Naive thymus-derived CD4-positive, alpha-beta T cell (primary cell): ENCODE measurements around the gene PFDN1. TPM values are rescaled to one million over a fixed set of nuclear protein-coding genes. Genes with fewer than 3 reads are reported as not detected.

Experiments used
- ATAC-seq: fragments of 150-1000 bp; cut with Tn5 transposase; 2 replicates; pipeline ENCODE4 v1.10.0; 2021; ENCODE audit warnings: mild to moderate bottlenecking, moderate library complexity
- CTCF ChIA-PET: fragments of 350-600 bp; sonication (Branson Sonifier 250); formaldehyde crosslinking; loops from one replicate; lab custom pipeline; 2021; ENCODE audit warnings: antibody characterized with exemption; lab: Charles Lee
- POLR2A ChIA-PET: fragments of 350-600 bp; sonication (Branson Sonifier 250); formaldehyde crosslinking; loops from one replicate; lab custom pipeline; 2021; ENCODE audit warnings: antibody characterized with exemption, inconsistent platforms; lab: Charles Lee
- DNase-seq, 9 donors: peaks; one replicate each; pipeline versions ENCODE4 v3.0.0 to v3.0.0-alpha.2; 2020 to 2022; ENCODE audit warnings: mixed read lengths in 1 of 9
- H3K27ac ChIP-seq: one replicate; pipeline ENCODE4 v1.7.0; 2013; ENCODE audit warnings: mild to moderate bottlenecking, low read depth, low read length, moderate library complexity
- H3K27me3 ChIP-seq, 2 donors: one replicate each; pipeline ENCODE4 v1.7.0; 2013; ENCODE audit warnings: low read length in 2 of 2, mild to moderate bottlenecking in 2 of 2, moderate library complexity in 2 of 2; ENCODE audit not compliant: control insufficient read depth in 2 of 2, insufficient read depth in 2 of 2
- H3K36me3 ChIP-seq, 3 experiments: 1 replicate in 2 of 3; 2 replicates in 1 of 3; pipeline ENCODE4 v1.7.0; 2013; ENCODE audit warnings: low read length in 3 of 3, mild to moderate bottlenecking in 3 of 3, moderate library complexity in 1 of 3; ENCODE audit not compliant: insufficient read depth in 3 of 3, control insufficient read depth in 2 of 3
- H3K4me1 ChIP-seq, 2 donors: one replicate each; pipeline ENCODE4 v1.7.0; 2013; ENCODE audit warnings: low read length in 2 of 2, mild to moderate bottlenecking in 2 of 2, moderate library complexity in 1 of 2; ENCODE audit not compliant: control insufficient read depth in 2 of 2, insufficient read depth in 2 of 2
- H3K4me3 ChIP-seq: 2 replicates; pipeline ENCODE4 v1.7.0; 2013; ENCODE audit warnings: mild to moderate bottlenecking, low read length
- H3K9me3 ChIP-seq, 3 experiments: 1 replicate in 2 of 3; 2 replicates in 1 of 3; pipeline ENCODE4 v1.7.0; 2013; ENCODE audit warnings: low read length in 3 of 3; ENCODE audit not compliant: control insufficient read depth in 2 of 3
- H3K27ac Mint-ChIP-seq, 9 donors: one replicate each; pipeline ENCODE4 v1.8.0; 2020 to 2022; ENCODE audit warnings: mixed read lengths in 9 of 9, mild to moderate bottlenecking in 8 of 9, moderate library complexity in 5 of 9, inconsistent platforms in 2 of 9
- H3K27me3 Mint-ChIP-seq, 5 donors: one replicate each; pipeline ENCODE4 v1.8.0; 2021 to 2022; ENCODE audit warnings: mixed read lengths in 5 of 5, mild to moderate bottlenecking in 1 of 5
- H3K36me3 Mint-ChIP-seq, 5 donors: one replicate each; pipeline ENCODE4 v1.8.0; 2020 to 2022; ENCODE audit warnings: mixed read lengths in 5 of 5, mild to moderate bottlenecking in 3 of 5, inconsistent platforms in 1 of 5
- H3K4me1 Mint-ChIP-seq, 7 donors: one replicate each; pipeline ENCODE4 v1.8.0; 2020 to 2022; ENCODE audit warnings: mixed read lengths in 7 of 7, mild to moderate bottlenecking in 3 of 7, inconsistent platforms in 1 of 7
- H3K4me3 Mint-ChIP-seq, 10 donors: one replicate each; pipeline ENCODE4 v1.8.0; 2020 to 2022; ENCODE audit warnings: mild to moderate bottlenecking in 10 of 10, mixed read lengths in 10 of 10, moderate library complexity in 6 of 10, inconsistent platforms in 2 of 10
- H3K9me3 Mint-ChIP-seq, 11 donors: one replicate each; pipeline ENCODE4 v1.8.0; 2020 to 2022; ENCODE audit warnings: mixed read lengths in 11 of 11, mild to moderate bottlenecking in 4 of 11, inconsistent platforms in 1 of 11, moderate library complexity in 1 of 11
- intact Hi-C, 2 donors: fragments of 100-400 bp; cut with micrococcal nuclease; formaldehyde crosslinking; loops; one replicate each; pipeline ENCODE4 v1.15.1; 2023
- polyA plus RNA-seq, 2 donors: library from polyadenylated mRNA; unstranded; fragments of 300-500 nt; fragmentation: Illumina TruSeq; gene quantifications; one replicate each; pipeline ENCODE4 v1.2.3, GENCODE V29; 2021
- total RNA-seq, 6 experiments: library from RNA in 5 of 6; stranded (reverse) in 5 of 6; gene quantifications; 1 replicate in 5 of 6; 2 replicates in 1 of 6; pipeline ENCODE4 v1.2.3 and lab custom pipeline; 2021 to 2026

PFDN1 gene
- total and polyA plus RNA-seq, 7 experiments from 2014 or later, result 24.8 to 139 (median 37.2) TPM

DNA sequence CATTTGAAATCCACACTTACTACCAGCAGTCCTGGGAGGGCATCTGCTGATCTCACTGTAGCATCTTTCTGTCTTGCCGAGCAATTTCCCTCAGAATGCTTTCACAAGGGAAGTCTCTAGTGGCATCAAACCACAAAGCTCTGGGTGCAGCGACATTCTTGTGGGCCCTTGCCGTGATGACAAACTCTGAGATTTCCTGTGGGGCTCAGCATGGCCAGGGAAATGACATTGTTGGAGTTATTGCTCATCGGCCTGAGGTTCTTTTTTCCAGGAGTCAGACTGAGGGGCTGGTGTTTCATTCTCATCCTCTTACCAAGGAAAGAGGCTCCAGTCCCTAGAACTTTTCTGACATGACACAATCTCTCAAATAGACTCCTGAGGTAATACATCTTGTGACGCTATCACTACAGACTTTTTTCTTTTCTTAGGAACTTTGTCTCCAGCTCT, 51.4 kb downstream of the PFDN1 start:
- peaks cover 8 to 20% of the 10 kb centered on the region in 2 donors for H3K4me1 ChIP-seq
- ATAC-seq (peak; percentile 89), DNase-seq (peak in 8 of 9 donors; percentile 24 to 70 (median 38))
- intact Hi-C loops, result loop anchor here in 1 of 2 donors (2.0 kb wide), 1 partner anchor 51 kb away; the partner anchor contains the start of gene PFDN1
- Mint-ChIP-seq H3K9me3 (no peaks in the 10 kb centered on the region), H3K27ac (peak overlapping the region; percentile 57 to 95 (median 78)), H3K36me3 (peaks cover 0 to 19% (median 4%) of the 10 kb centered on the region in 5 donors), H3K4me3 (peak overlapping the region in 8 of 10 donors; percentile 9 to 64 (median 36)), H3K27me3 (no peaks in the 10 kb centered on the region), H3K4me1 (peaks cover 27 to 54% (median 36%) of the 10 kb centered on the region in 7 donors)
- H3K27me3 ChIP-seq, result no peaks in the 10 kb centered on the region
- H3K36me3 ChIP-seq, result no peaks in the 10 kb centered on the region
- H3K4me3 ChIP-seq, result no peak overlapping the region
- no peaks in the 10 kb centered on the region for H3K9me3 ChIP-seq
- POLR2A ChIA-PET, result no interaction called here
- CTCF ChIA-PET, result interaction anchor here (0.6 to 14.4 kb wide), 3 partner anchors 11 to 98 kb away, joined by 3 to 262 read pairs (median 4); partner anchors contain the start of gene HBEGF
- H3K27ac ChIP-seq, result peak overlapping the region; percentile 47

GRCh38 chr5:140250386-140250785, 52.5 kb downstream of the PFDN1 start:
- intact Hi-C loops, result loop anchor here in 1 of 2 donors (2.0 kb wide), 1 partner anchor 52 kb away; the partner anchor contains the start of gene PFDN1
- POLR2A ChIA-PET, result no interaction called here
- no peak for DNase-seq
- Histone ChIP-seq H3K4me3 (no peak overlapping the region), H3K27ac (no peak overlapping the region), H3K4me1 (peaks cover 8 to 25% of the 10 kb centered on the region in 2 donors), H3K27me3 (no peaks in the 10 kb centered on the region), H3K36me3 (no peaks in the 10 kb centered on the region), H3K9me3 (no peaks in the 10 kb centered on the region)
- CTCF ChIA-PET, result interaction anchor here (0.7 to 14.4 kb wide), 3 partner anchors 10 to 114 kb away, joined by 3 to 262 read pairs (median 4); partner anchors contain the start of gene HBEGF
- Mint-ChIP-seq H3K4me3 (peak overlapping the region in 1 of 10 donors; percentile 36), H3K9me3 (no peaks in the 10 kb centered on the region), H3K27ac (peak overlapping the region in 6 of 9 donors; percentile 19 to 53 (median 40)), H3K4me1 (peaks cover 31 to 65% (median 46%) of the 10 kb centered on the region in 7 donors), H3K27me3 (no peaks in the 10 kb centered on the region), H3K36me3 (peaks cover 0 to 19% (median 4%) of the 10 kb centered on the region in 5 donors)
- no peak for ATAC-seq

GRCh38 chr5:140249536-140249935, 53.4 kb downstream of the PFDN1 start:
- ChIA-PET POLR2A (no interaction called here), CTCF (interaction anchor here (1.8 to 14.4 kb wide), 2 partner anchors 9 to 100 kb away, joined by 4 to 262 read pairs; partner anchors contain the start of gene HBEGF)
- no peaks in the 10 kb centered on the region for H3K36me3 ChIP-seq
- no peak overlapping the region for H3K4me3 ChIP-seq
- H3K9me3 Mint-ChIP-seq, result no peaks in the 10 kb centered on the region
- no peak for ATAC-seq
- no peak overlapping the region for H3K27ac ChIP-seq
- H3K4me1 ChIP-seq, result peaks cover 8 to 34% of the 10 kb centered on the region in 2 donors
- no peaks in the 10 kb centered on the region for H3K9me3 ChIP-seq
- peaks cover 31 to 73% (median 54%) of the 10 kb centered on the region in 7 donors for H3K4me1 Mint-ChIP-seq
- peaks cover 0 to 26% (median 5%) of the 10 kb centered on the region in 5 donors for H3K36me3 Mint-ChIP-seq
- peak overlapping the region in 2 of 10 donors; percentile 34 to 64 for H3K4me3 Mint-ChIP-seq
- no peaks in the 10 kb centered on the region for H3K27me3 ChIP-seq
- DNase-seq, result no peak
- no peaks in the 10 kb centered on the region for H3K27me3 Mint-ChIP-seq
- intact Hi-C loops, result no loop called here
- peak overlapping the region in 4 of 9 donors; percentile 5 to 90 (median 54) for H3K27ac Mint-ChIP-seq

- Mint-ChIP-seq H3K4me3 (no peak overlapping the region), H3K4me1 (peaks cover 31 to 74% (median 57%) of the 10 kb centered on the region in 7 donors), H3K27me3 (no peaks in the 10 kb centered on the region), H3K36me3 (peaks cover 0 to 28% (median 6%) of the 10 kb centered on the region in 5 donors), H3K27ac (peak overlapping the region in 1 of 9 donors; percentile 42), H3K9me3 (no peaks in the 10 kb centered on the region)
- CTCF ChIA-PET, result interaction anchor here (1.6 to 14.4 kb wide), 2 partner anchors 12 to 101 kb away, joined by 5 to 262 read pairs; partner anchors contain the start of gene HBEGF
- Histone ChIP-seq H3K4me1 (peaks cover 8 to 34% of the 10 kb centered on the region in 2 donors), H3K4me3 (no peak overlapping the region), H3K27me3 (no peaks in the 10 kb centered on the region), H3K36me3 (no peaks in the 10 kb centered on the region), H3K9me3 (no peaks in the 10 kb centered on the region), H3K27ac (no peak overlapping the region)
- no peak for ATAC-seq
- POLR2A ChIA-PET, result interaction anchor here (0.6 kb wide), 1 partner anchor 1448 kb away, joined by 5 read pairs; no protein-coding TSS in a partner anchor
- no peak for DNase-seq
- intact Hi-C loops, result no loop called here
Measured at GRCh38 chr5:140248414-140248813, 54.5 kb downstream of the PFDN1 start.

GRCh38 chr5:140246378-140247122, 56.4 kb downstream of the PFDN1 start:
- H3K36me3 ChIP-seq, result no peaks in the 10 kb centered on the region
- ChIA-PET POLR2A (no interaction called here), CTCF (interaction anchor here (14.4 kb wide), 1 partner anchor 103 kb away, joined by 262 read pairs; the partner anchor contains the start of gene HBEGF)
- no peaks in the 10 kb centered on the region for H3K9me3 Mint-ChIP-seq
- H3K27me3 Mint-ChIP-seq, result no peaks in the 10 kb centered on the region
- no peak overlapping the region for H3K4me3 ChIP-seq
- no peaks in the 10 kb centered on the region for H3K27me3 ChIP-seq
- no peak for ATAC-seq
- H3K9me3 ChIP-seq, result no peaks in the 10 kb centered on the region
- intact Hi-C loops, result no loop called here
- peak overlapping the region in 6 of 9 donors; percentile 18 to 70 (median 40) for H3K27ac Mint-ChIP-seq
- H3K36me3 Mint-ChIP-seq, result peaks cover 0 to 26% (median 6%) of the 10 kb centered on the region in 5 donors
- peaks cover 18 to 56% (median 42%) of the 10 kb centered on the region in 7 donors for H3K4me1 Mint-ChIP-seq
- no peak for DNase-seq
- peak overlapping the region in 1 of 10 donors; percentile 5 for H3K4me3 Mint-ChIP-seq
- H3K27ac ChIP-seq, result no peak overlapping the region
- H3K4me1 ChIP-seq, result peaks cover 4 to 23% of the 10 kb centered on the region in 2 donors

DNA sequence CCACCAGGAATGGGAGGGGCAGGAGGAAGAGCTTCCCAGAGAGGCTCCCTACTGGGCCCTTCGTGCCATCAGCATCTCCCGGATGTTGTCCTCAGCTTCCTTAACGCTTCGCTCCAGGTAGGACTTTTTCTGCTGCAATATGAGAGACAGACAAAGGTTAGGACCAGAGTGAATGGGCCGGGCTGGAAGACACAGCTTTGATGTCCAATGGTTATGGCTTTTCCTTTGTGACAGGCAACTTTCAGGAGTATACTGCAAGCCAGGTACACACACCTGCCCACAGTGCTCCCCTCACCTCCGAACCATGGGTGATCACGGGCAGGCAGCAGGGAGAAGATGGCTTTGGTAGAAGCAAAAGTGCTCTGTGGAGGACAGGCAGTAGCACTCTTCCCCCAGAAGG, 57.0 kb downstream of the PFDN1 start:
- POLR2A ChIA-PET, result interaction anchor here (1.8 kb wide), 1 partner anchor 106 kb away, joined by 4 read pairs; no protein-coding TSS in a partner anchor
- H3K27me3 Mint-ChIP-seq, result no peaks in the 10 kb centered on the region

More for the DNA sequence above, 57.0 kb downstream of the PFDN1 start:
- no peak overlapping the region for H3K27ac ChIP-seq
- CTCF ChIA-PET, result interaction anchor here (1.8 to 14.4 kb wide), 4 partner anchors 11 to 113 kb away, joined by 5 to 262 read pairs (median 12); partner anchors contain the start of gene HBEGF
- no peak overlapping the region for H3K4me3 ChIP-seq
- H3K4me1 ChIP-seq, result peaks cover 0 to 18% of the 10 kb centered on the region in 2 donors
- peaks cover 0 to 25% (median 6%) of the 10 kb centered on the region in 5 donors for H3K36me3 Mint-ChIP-seq
- ATAC-seq (no peak), DNase-seq (no peak)
- H3K27ac Mint-ChIP-seq, result peak overlapping the region in 6 of 9 donors; percentile 18 to 85 (median 40)
- no peaks in the 10 kb centered on the region for H3K36me3 ChIP-seq
- no peaks in the 10 kb centered on the region for H3K9me3 Mint-ChIP-seq
- no peaks in the 10 kb centered on the region for H3K9me3 ChIP-seq
- H3K4me1 Mint-ChIP-seq, result peaks cover 14 to 52% (median 38%) of the 10 kb centered on the region in 7 donors
- intact Hi-C loops, result loop anchor here (2.0 kb wide), 2 partner anchors 57 to 71 kb away; partner anchors contain the start of genes CYSTM1 (in 1 of the 2) and PFDN1 (in 1 of the 2)
- H3K4me3 Mint-ChIP-seq, result peak overlapping the region in 1 of 10 donors; percentile 8
- no peaks in the 10 kb centered on the region for H3K27me3 ChIP-seq
